Fibroblast of skin of scalp (primary cell): ENCODE results near the gene POLR3H.
A peak's percentile ranks its signal among the peaks of the same experiment; 100 is the strongest.

Experiments
- DNase-seq: peaks from one replicate; pipeline ENCODE4 v3.0.0-alpha.2; 2013

Gene POLR3H

DNA sequence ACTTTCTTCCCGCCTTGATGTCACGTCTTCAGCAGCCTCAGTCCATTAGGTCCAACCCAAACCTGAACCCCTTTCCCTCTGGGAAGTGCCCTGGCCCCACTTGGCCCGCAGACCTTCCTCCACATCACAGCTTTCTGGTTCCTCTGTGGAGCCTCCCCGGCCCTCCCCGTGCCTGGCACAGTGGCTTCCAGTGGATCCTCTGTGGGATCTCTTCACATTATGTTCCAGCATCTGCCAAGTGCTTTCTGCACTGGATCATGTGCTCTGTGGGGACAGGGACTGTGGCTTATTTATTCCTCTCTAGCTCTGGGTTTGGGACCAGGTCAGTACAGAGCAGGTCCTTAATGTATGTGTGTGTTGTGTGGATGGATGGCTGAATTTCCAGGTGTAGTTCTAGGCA is 30.9 kb downstream of the POLR3H start:
- DNase-seq, result no peak

DNA sequence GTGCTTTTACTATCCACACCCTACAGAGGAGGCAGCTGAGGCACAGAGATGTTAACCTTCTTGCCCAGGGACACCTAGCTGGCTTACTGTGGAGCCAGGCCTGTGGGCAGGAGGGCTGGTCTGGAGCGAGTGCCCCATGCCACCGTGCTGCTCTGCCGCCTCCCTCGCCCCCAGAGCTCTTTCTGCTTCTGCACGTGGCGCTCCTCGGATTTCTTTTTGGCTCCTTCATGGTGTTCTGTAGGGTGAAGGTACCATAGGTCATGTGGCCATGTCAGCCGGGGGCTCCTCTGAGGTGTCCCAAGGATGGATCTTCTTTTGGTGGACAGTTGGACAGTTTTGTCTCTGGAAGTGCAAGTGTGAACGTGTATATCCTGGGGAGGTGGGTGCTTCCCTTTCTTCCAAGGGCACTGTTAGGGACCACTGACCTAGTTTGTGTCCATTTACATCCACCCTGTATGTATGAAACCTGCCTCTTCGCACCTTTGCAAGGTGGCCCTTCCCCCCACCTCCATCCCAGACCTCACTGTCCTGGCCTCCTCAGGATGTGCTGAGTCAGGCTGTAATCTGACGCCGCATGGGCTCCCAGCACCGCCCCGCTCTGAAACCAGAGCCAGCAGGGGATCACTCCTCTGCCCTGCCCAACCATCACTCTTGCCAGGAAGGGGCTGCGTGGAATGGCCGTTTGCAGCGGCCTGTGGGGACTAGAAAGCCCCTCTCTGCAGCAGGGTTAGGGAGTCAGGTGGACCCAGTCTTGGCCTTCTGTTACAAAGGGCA is 31.7 kb downstream of the POLR3H start:
- peak; percentile 76 for DNase-seq

DNA sequence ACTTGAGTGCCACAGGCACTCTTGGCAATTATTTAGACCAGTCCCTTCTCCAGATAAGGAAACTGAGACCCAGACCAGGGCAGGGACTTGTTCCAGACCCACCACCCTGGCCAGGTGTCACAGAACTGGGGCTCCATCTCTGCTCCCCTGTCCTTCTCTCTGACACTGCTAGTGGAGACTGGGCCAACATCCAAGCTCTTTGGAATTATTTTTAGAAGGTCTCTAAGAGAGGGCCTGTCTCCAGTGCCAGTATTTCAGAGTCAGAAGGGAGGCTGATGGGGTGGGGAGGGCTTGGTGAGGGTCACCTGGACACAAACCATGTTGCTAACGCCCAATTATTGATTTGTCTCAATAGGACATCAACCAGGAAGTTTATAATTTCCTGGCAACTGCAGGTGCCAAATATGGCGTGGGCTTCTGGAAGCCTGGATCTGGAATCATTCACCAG is 32.7 kb downstream of the POLR3H start:
- DNase-seq, result no peak

DNA sequence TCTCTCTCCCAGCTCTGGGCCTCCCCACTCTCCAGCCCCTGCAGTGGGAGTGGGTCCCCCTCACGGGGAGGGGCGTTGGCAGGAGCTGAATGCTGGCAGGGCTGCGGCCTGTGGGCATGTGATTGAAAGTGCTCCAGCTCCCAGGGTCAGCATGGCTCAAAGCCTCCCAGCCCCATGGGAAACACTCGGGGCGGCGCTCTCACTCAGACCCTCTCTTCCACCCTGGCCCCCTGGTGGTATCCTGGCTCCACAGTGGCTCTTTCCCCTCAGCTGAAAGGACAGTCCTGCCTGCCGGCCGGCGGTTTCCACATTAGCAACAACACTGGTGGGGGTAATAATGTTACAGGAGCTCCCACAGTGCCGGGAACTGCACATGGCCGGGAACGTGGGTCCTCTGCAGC is 35.5 kb downstream of the POLR3H start:
- no peak for DNase-seq

DNA sequence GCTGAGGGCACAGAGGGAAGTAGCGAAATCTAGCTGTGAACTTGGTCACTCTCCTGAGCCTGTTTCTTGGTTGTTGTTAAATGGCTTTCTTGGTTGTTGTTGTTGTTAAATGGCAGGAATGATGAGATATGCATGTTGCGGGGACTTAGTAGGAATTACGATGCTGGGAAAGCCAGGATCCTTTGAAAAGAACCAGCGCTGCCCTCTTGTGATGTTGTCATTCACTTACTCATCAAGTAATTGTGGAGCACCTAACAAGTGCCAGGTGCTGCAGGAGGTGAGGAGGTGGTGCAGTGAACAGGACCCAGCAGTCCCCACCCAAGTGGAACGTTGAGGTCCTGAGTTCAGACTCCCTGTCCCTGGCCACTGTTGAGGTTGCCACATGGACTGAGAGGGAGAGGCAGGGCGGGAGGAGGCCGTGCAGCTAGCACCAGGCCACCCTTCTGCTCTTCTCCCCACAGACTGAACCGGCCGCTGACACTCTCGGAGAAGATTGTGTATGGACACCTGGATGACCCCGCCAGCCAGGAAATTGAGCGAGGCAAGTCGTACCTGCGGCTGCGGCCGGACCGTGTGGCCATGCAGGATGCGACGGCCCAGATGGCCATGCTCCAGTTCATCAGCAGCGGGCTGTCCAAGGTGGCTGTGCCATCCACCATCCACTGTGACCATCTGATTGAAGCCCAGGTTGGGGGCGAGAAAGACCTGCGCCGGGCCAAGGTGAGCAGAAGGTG is 36.8 kb downstream of the POLR3H start:
- no peak for DNase-seq

DNA sequence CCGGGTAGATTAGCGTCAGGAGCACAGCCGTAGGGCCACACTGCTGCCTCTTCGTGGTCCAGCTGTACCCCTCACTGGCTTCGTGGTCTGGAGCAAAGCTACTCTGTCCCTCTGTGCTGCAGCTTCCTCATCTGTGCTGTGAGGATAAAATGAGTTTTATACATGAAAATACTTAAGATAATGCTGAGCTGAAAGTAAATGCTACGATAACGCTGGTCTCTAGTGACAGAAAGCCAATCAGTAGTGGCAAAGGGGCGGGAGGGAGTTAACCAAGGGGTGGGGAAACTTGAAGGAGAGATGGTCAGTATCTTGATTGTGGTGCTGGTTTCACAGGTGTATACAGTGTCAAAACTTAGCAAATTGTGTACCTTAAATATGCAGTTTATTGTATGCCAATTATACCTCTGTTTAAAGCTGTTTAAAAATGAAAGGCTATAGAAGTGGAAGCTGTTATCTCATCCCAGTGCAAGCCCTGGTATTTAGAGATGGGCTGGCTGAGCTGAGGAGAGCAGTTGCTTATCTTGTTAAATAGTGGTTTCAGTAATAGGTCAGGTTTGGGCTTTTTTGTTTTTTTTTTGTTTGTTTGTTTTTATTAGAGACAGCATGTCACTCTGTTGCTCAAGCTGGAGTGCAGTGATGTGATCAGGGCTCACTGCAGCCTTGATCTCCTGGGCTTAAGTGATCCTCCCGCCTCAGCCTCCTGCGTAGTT is 38.6 kb downstream of the POLR3H start:
- DNase-seq, result no peak

DNA sequence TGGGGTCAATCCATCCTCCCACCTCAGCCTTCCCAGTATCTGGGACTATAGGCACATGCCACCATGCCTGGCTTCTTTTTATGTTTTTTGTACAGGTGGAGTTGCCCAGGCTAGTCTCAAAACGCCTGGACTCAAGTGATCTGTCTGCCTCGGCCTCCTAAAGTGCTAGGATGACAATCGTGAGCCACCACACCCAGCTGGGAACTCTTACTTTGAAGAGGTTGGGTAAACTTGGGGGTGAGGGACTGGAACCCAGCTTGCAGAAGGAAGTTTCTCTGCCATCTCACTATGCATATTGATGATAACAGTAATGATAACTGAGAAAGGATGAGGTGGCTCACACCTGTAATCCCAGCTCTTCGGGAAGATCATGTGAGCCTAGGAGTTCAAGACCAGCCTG is 39.5 kb downstream of the POLR3H start:
- no peak for DNase-seq

DNA sequence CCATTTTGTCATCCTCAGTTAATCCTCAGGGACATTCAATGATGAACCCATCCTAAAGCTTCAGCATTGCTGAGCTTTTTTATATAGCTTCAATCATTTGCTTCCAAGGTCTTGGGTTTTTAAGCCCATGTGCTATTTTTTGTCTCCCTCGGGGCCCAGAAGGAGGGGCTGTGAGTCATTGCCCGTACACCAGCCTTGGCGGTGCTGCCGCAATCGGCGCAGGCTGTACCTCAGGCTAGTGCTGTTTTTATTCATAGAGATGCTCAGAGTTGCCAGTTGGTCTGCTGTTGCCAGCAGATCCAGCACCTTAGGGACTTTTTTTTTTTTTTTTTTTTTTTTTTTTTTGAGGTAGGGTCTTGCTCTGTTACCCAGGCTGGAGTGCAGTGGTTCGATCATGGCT is 39.9 kb downstream of the POLR3H start:
- DNase-seq, result peak; percentile 46

DNA sequence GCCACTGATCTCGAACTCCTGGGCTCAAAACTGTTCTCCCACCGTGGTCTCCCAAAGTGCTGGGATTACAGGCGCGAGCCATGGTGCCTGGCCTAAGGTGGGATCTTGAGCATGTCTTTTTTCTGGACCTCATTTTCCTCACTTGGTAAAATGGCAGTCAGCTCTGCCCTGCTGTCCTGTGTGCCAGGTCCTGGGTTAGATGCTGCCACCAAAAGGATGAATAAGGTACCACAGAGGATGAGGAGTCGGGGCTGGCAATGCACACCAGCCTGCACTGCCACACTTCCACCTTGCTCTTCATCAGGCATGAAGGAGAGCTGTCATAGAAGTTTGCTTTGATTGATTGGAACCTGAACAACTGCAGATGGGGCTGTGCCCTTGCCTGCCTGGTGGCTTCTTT is 43.1 kb downstream of the POLR3H start:
- peak; percentile 43 for DNase-seq

DNA sequence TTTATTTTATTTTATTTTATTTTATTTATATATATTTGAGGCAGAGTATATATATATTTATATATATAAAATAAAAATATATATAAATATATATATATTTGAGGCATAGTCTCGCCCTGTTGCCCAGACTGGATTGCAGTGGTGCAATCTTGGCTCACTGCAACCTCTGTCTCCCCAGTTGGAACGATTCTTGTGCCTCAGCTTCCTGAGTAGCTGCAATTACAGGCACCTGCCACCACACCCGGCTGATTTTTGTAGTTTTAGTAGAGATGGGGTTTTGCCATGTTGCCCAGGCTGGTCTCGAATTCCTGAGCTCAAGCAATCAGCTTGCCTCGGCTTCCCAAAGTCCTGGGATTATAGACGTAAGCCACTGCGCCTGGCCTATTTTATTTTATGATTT is 44.0 kb downstream of the POLR3H start:
- no peak for DNase-seq

DNA sequence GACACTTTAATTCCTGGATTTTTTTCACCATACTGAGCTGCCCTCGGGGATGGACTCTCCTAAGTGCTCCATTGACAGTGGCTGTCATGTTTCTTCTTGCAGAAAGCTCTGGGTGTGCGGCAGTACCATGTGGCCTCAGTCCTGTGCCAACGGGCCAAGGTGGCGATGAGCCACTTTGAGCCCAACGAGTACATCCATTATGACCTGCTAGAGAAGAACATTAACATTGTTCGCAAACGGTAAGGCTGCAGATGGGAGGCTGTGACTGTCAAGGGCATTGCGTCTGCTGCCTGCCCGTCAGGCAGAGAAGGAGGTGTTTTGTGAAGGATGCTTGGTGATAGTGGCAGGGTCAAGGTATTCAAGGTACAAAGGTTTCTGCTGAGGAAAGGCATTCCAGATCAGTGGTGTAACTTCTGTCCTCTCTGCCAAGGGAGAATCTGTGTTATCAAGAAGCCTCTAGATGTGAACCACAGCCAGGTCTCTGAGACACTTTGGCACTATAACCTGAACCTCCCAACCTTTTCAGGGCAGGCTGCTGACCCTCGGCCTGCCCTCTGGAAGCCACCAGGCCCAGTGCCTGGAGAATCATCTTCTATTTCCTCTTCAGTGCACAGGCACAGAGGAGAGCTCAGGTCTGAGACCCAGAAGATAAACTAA is 44.5 kb downstream of the POLR3H start:
- DNase-seq, result no peak

DNA sequence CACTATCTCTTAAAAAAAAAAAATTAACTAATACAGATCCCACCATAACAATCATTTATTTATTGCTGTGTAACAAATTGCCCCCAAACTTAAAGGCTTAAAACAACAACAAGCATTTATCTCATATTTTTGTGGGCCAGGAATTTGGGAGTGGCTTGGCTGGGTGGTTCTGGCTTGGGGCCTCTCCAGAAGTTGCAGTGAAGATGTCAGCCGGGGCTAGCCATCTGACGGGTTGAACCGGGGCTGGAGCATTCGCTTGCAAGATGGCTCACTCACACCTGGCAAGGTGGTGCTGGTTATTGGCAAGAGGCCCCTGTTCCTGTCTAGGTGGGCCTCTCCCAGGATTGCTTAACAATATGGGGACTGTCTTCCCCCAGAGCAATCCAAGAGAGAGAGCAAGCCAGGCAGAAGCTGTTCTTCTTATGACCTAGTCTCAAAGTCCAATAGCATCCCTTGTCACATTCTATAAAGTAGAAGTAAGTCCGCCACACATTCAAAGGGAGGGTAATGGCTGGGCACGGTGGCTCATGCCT is 45.9 kb downstream of the POLR3H start:
- no peak for DNase-seq

DNA sequence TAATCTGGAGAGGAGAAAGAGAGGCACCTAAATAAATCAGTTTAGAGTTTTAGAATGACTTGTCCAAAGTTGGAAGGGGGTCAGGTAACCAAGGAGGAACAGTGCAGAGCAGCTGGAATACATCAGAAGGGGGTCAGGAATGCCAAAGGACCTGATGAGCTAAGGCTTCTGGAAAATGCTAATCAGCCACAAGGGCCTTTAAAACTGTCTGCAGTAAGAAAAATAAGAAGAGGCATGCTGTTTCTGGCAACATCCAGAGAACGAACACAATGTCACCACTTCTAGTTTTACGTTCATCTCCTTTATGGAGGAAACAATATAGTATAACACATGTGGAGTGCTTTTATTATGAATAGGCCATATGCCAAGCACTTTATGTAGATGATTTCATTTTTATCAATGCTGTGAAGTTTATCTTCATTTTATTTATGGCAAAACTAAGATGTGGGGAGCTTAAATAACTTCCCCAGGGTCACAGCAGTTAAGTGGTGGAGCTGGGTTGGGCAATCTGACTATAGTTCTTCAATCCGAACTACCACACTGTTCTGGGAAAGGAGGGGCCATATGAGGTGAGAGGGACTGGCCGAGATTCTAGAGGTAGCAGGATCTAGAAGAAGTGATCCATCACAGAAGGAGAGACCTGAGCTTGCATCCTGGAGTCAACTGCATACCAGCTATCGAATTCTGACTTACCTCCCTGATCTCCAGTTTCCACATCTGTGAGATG is 52.7 kb downstream of the POLR3H start:
- DNase-seq, result peak; percentile 42

DNA sequence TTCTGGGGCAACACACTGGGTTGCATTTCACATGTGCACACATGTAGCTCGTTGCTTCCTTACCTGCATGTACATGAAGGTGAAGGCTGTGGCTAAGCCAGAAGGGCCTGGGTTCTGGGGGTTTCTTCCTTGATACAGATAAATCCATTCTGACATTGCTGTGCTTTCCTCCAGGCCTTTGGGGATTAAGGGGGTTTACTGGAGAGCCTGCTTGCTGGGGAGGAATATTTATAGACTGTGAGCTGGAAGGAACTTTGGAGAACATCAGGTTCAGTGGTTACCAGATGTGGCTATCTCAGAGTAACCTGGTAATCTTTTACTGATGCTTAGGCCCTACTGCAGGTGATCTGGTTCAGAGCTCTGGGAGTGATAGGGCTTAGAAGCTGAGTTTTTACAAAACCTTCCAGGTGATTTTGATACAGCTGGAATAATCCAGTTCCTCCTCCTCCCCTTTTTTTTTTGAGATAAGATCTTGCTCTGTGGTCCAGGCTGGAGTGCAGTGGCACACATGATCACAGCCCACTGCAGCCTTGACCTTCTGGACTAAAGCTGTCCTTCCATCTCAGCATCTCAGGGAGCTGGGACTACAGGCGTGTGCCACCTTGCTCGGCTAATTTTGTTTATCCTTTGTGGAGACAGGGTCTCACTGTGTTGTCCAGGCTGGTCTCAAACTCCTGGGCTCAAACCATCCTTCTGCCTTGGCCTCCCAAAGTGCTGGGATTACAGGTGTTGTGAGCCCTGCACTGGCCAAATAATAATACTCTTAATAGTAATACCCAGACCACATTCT is 55.5 kb downstream of the POLR3H start:
- DNase-seq, result no peak

DNA sequence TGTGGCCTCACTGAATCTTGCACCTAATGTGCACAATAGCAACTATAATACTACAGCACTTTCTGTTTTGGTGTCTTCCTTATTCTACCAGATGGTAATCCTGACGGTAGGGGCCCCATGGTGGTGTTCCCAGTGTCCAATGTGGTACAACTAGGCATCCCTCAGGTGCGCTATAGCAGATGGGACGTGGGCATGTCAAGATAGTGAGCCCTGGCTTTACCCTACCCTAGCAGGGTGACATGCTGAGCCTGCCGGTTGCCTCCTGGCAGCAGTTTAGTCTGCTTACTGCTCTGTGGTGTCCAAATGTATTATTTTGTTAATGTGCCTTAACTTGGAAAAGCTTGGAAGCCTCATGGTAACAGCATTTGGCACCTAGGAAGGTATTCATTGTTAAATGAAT is 56.2 kb downstream of the POLR3H start:
- no peak for DNase-seq

DNA sequence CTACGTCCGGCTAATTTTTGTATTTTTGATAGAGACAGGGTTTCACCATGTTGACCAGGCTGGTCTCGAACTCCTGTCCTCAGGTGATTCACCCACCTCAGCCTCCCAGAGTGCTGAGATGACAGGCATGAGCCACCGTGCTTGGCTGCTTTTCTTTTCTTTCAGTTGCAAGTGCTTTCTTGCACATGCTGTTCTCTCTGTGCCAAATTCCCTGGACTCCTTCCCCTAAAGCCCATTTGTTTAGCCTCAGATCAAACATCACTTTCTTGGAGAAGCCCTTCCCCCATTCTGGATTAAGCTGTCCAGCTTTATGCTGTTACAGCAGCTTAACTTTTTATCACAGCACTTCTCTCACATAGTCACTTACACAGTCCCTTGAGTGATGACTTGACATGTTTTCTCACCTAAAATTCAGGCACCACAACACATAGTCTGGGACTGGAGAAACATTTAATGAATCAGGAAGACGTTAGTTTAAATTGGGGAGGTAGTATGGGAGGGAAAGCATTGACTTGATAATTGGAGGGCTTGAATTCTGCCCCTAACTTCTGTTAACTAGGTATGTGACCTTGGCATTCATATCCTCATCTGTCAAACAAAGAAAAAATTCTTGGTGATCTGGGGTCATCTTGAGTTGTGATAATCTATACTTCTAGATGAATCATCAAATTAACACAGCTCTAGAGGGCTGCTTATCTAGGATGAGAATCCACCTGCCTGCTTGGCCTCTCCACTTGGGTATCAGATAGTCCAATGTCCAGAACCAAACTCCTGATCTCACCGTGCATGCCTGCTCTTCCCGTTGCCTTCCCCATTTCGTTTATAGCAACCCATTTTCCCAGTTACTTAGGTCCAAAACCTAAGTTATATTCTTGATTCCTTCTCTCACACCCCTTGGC is 57.0 kb downstream of the POLR3H start:
- no peak for DNase-seq

DNA sequence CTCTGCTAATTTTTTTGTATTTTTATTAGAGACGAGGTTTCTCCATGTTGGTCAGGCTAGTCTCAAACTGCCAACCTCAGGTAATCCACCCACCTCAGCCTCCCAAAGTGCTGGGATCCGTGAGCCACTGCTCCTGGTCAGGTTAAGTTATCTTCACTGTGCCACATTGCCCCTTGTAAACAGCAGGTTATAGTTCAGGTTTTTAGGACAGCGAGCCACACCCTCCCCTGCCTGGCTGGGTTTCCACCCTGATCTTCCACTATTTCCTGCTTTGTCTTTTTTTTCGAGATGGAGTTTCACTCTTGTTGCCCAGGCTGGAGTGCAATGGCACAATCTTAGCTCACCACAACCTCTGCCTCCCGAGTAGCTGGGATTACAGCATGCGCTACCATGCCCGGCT is 59.2 kb downstream of the POLR3H start:
- no peak for DNase-seq

DNA sequence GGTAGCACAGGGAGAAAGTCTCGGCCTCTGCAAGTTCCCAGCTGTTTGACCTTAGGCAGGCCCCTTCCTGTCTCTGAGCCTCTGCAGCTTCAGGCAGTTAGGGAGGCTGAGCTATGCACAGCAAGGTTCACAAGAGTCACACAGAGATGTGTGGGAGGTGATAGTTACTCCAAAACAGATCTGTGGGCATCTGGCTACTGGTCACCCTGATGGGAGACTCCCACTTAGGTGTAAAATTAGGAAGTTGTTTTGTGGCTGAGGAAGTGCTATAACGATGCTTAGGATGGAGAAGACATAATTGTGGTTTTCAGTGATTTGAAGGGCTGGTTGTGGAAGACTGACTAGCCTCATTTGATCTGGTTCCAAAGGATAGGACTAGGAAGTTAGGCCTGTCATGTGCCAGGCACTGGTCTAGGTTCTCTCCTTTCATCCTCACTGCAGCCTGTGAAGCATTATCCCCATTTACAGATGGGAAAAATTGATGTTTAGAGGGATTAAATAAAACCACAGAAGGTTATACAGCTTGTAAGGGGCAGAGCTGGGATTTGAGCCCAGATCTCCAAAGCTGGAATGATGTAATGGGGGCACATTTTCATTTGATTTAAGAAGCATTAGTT is 61.8 kb downstream of the POLR3H start:
- DNase-seq, result peak; percentile 66

DNA sequence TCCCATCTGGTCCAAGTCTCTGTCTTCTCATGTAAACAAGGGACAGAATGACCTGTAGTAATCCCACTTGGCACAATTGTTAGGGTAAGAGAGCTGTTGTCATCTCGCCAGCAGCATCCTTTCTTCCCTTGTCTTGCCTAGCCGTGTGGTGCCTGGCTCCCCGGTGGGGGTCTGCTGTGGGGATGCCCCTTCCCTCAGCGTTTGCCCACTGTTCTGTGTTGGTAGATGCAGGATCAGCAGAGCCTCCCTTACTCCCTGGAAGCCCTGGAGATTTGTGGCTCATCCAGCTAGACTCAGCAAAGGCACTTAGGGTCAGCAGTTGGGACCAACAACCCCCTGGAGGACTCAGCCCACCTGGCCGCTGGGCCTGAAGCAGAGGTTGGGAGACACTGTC is 62.3 kb downstream of the POLR3H start:
- no peak for DNase-seq
